NCI-H510A (cell line): ENCODE measurements around the gene NKAIN2.
"Not testable (repeated sequence)": the region's sequence is repeated elsewhere in the genome, so short reads cannot be mapped to it uniquely, and the experiment has no call there.

Experiments used
- DNase-seq: peaks from one replicate; lab custom pipeline; 2025; lab: John Stamatoyannopoulos, UW

The NKAIN2 gene

GRCh38 chr6:124436803-124437202, 633.1 kb downstream of the NKAIN2 start:
- no peak for DNase-seq

- DNase-seq: no peak
Measured at GRCh38 chr6:124438546-124439065, 634.9 kb downstream of the NKAIN2 start.

GRCh38 chr6:124441450-124441849, 637.8 kb downstream of the NKAIN2 start:
- peak; percentile 50 for DNase-seq

GRCh38 chr6:124443541-124443940, 639.9 kb downstream of the NKAIN2 start:
- DNase-seq: no peak

- no peak for DNase-seq
Measured at GRCh38 chr6:124445581-124445980, 641.9 kb downstream of the NKAIN2 start.

GRCh38 chr6:124446961-124447360, 643.3 kb downstream of the NKAIN2 start:
- no peak for DNase-seq

- no peak for DNase-seq
Measured at GRCh38 chr6:124459268-124459667, 655.6 kb downstream of the NKAIN2 start.

GRCh38 chr6:124462750-124463149, 659.1 kb downstream of the NKAIN2 start:
- DNase-seq: no peak

GRCh38 chr6:124463271-124463670, 659.6 kb downstream of the NKAIN2 start:
- DNase-seq: no peak

GRCh38 chr6:124464600-124464999, 660.9 kb downstream of the NKAIN2 start:
- DNase-seq: not testable (repeated sequence)

- DNase-seq: no peak
Measured at GRCh38 chr6:124466949-124467348, 663.3 kb downstream of the NKAIN2 start.

- no peak for DNase-seq
Measured at GRCh38 chr6:124467366-124467765, 663.7 kb downstream of the NKAIN2 start.

- no peak for DNase-seq
Measured at GRCh38 chr6:124470803-124471202, 667.1 kb downstream of the NKAIN2 start.

GRCh38 chr6:124475176-124475575, 671.5 kb downstream of the NKAIN2 start:
- no peak for DNase-seq

- no peak for DNase-seq
Measured at GRCh38 chr6:124478906-124479305, 675.2 kb downstream of the NKAIN2 start.

GRCh38 chr6:124479991-124480430, 676.3 kb downstream of the NKAIN2 start:
- DNase-seq: no peak

- DNase-seq: no peak
Measured at GRCh38 chr6:124482071-124482491, 678.4 kb downstream of the NKAIN2 start.

- no peak for DNase-seq
Measured at GRCh38 chr6:124487623-124488431, 684.2 kb downstream of the NKAIN2 start.

GRCh38 chr6:124490122-124490521, 686.5 kb downstream of the NKAIN2 start:
- no peak for DNase-seq

GRCh38 chr6:124493259-124493658, 689.6 kb downstream of the NKAIN2 start:
- DNase-seq: no peak

GRCh38 chr6:124494956-124495664, 691.4 kb downstream of the NKAIN2 start:
- no peak for DNase-seq

GRCh38 chr6:124495665-124496190, 692.1 kb downstream of the NKAIN2 start:
- no peak for DNase-seq

- no peak for DNase-seq
Measured at GRCh38 chr6:124496334-124496733, 692.7 kb downstream of the NKAIN2 start.
